Stimulated activated naive CD8-positive, alpha-beta T cell treated with anti-CD3 and anti-CD28 coated beads, Interleukin-15, amount 100 ng/mL, for 72 hours (primary cell): Measurements from ENCODE around the gene SLC25A22.

Experiments used
- ATAC-seq: fragments of 150-1000 bp; cut with Tn5 transposase; 2 replicates; pipeline ENCODE4 v1.10.0; 2021; ENCODE audit warnings: mild to moderate bottlenecking, moderate library complexity
- DNase-seq, 2 donors: peaks; one replicate each; pipeline ENCODE4 v3.0.0; 2021 to 2022
- H3K27ac Mint-ChIP-seq, 2 donors: one replicate each; pipeline ENCODE4 v1.8.0; 2022; ENCODE audit warnings: mild to moderate bottlenecking in 2 of 2, mixed read lengths in 2 of 2, moderate library complexity in 2 of 2
- H3K27me3 Mint-ChIP-seq: one replicate; pipeline ENCODE4 v1.8.0; 2022; ENCODE audit warnings: mixed read lengths
- H3K4me1 Mint-ChIP-seq: one replicate; pipeline ENCODE4 v1.8.0; 2022; ENCODE audit warnings: mild to moderate bottlenecking, mixed read lengths
- H3K4me3 Mint-ChIP-seq, 2 donors: one replicate each; pipeline ENCODE4 v1.8.0; 2022; ENCODE audit warnings: mild to moderate bottlenecking in 2 of 2, mixed read lengths in 2 of 2, moderate library complexity in 1 of 2
- H3K9me3 Mint-ChIP-seq, 2 donors: one replicate each; pipeline ENCODE4 v1.8.0; 2022; ENCODE audit warnings: mixed read lengths in 2 of 2

Gene SLC25A22

DNA sequence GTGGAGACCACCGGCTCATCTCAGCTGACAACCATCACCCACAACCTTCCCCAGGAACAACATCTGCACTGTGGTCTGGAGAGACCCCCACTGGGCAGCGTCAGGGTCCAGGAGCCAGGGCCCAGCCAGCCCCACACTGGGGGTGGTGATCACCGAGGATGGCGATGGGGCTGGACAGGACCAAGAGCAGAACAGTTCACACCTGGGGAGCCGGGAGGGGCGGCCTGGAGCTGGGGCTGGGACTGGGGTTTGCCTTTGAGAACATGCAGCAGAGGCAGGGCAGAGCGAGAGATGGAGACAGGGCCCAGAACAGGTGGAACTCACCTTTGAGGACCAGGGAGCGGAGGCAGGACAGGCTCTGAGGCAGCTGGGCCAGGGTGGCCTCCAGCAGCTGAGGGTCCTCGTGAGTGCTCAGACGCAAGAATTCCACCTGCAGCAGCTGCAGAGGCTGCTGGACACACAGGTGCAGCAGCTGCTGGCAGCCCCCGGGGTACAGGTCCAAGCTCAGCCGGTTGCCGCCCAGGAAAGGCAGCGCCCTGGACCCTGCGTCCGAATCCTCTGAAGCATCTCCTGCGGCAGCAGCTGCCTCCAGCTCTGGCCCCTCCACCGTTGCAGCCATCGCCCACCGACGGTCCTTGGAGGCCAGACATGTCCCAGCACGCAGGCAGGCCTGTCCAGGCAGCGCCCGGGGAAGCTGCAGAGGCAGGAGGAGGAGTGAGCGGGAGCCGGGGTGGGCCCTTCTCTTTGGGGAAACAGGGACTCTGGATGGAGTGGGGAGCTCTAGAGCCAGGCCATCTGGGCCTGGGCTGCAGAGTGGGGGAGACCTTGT lies 5.9 kb upstream of the SLC25A22 start:
- no peak for ATAC-seq
- Mint-ChIP-seq H3K9me3 (no peaks in the 10 kb centered on the region), H3K27ac (peak overlapping the region; percentile 26 to 31), H3K27me3 (no peaks in the 10 kb centered on the region), H3K4me1 (peaks cover 59% of the 10 kb centered on the region), H3K4me3 (peak overlapping the region; percentile 84)
- no peak for DNase-seq

DNA sequence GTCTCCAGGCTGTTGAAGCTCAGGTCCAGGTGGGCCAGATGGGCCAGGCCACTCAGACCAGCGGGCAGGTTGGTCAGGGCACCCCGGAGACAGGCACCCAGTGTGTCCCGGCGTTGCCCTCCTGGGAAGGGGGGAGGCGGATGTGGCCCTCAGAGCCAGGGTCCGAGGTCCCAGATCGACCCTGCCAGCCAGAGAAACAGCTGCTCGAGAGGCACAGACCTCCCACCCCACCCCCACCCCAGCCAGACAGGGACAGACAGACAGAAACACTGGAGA lies 5.3 kb upstream of the SLC25A22 start:
- peak overlapping the region; percentile 84 for H3K4me3 Mint-ChIP-seq
- H3K4me1 Mint-ChIP-seq = peaks cover 53% of the 10 kb centered on the region

DNA sequence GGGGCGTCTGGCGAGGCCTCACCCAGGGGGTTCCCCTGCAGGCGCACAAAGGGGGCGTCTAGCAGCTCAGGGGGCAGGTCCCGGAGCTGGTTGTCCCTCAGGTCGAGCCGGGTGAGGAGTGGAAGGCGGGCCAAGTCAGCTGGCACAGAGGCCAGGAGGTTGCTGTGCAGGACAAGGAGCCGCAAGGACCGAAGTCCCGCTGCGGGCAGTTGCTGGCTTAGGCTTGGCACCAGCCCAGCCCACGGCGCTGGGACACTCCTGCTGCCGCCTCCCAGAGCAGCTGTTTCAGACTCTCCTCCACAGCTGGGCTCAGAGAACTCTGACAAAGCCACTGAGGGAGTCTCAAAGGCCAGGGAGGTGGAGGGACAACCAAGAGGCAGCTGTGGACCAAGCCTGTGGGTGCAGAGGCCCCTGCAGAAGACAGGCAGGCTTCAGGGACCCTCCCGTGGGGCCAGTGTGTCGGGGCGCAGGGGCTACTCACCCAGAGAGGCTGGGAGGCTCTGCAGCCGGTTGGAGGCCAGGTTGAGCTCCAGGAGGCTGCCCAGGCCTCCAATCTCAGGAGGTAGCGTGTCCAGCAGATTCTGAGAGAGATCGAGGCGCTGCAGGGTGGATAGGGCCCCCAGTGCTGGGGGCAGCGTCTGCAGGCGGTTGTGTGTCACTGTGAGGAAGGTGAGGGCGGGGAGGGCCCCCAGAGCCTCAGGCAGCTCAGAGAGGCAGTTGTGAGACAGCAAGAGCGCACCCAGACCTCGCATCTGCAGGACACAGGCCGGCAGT lies 4.8 kb upstream of the SLC25A22 start:
- peaks cover 48% of the 10 kb centered on the region for H3K4me1 Mint-ChIP-seq
- H3K9me3 Mint-ChIP-seq = no peaks in the 10 kb centered on the region
- H3K4me3 Mint-ChIP-seq = peak overlapping the region; percentile 26 to 39
- H3K27me3 Mint-ChIP-seq = no peaks in the 10 kb centered on the region
- DNase-seq (no peak), ATAC-seq (no peak)
- no peak overlapping the region for H3K27ac Mint-ChIP-seq

More for the DNA sequence above, 5.3 kb upstream of the SLC25A22 start:
- Mint-ChIP-seq H3K27me3 (no peaks in the 10 kb centered on the region), H3K9me3 (no peaks in the 10 kb centered on the region), H3K27ac (no peak overlapping the region)
- no peak for ATAC-seq
- DNase-seq = no peak

DNA sequence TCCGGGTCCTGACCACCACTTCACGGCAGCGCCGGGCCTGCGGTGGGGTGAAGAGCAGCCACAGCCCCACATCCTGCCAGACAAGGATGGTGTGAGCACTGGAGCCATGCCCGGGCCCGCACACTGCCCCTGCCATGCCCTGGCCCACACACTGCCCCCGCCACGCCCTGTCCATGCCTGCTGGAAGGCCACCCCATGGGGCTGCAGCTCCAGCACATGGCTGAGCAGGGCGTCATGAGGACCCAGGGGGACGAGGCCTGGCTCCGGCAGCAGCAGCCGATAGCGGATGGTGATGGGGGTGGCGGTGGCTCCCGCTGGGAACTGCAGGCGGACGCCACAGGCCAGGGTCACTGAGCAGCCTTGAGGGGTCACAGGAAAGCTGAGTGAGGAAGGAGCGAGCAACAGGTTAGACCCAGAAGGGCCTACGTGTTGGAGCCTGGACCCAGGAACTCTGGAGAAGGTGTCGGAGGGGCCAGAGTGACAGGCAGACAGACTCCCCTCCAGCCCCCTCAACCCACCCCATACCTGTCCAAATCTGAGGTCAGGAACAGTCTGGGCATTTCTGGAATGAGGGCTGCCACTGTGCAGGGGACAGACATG lies 4.0 kb upstream of the SLC25A22 start:
- DNase-seq (no peak), ATAC-seq (no peak)
- Mint-ChIP-seq H3K4me1 (peaks cover 45% of the 10 kb centered on the region), H3K27ac (peak overlapping the region in 1 of 2 donors; percentile 63), H3K4me3 (no peak overlapping the region), H3K27me3 (no peaks in the 10 kb centered on the region), H3K9me3 (no peaks in the 10 kb centered on the region)

- Mint-ChIP-seq H3K27me3 (no peaks in the 10 kb centered on the region), H3K27ac (peak overlapping the region in 1 of 2 donors; percentile 51), H3K9me3 (no peaks in the 10 kb centered on the region), H3K4me1 (peaks cover 45% of the 10 kb centered on the region), H3K4me3 (no peak overlapping the region)
- DNase-seq (no peak), ATAC-seq (no peak)
These were observed 3.2 kb upstream of the SLC25A22 start for GRCh38 chr11:801097-801780.

- Mint-ChIP-seq H3K9me3 (no peaks in the 10 kb centered on the region), H3K4me3 (no peak overlapping the region), H3K27ac (no peak overlapping the region), H3K4me1 (peaks cover 47% of the 10 kb centered on the region), H3K27me3 (no peaks in the 10 kb centered on the region)
- DNase-seq (no peak), ATAC-seq (no peak)
These were observed 2.4 kb upstream of the SLC25A22 start for GRCh38 chr11:800473-800872.

- ATAC-seq (no peak), DNase-seq (no peak)
- peaks cover 52% of the 10 kb centered on the region for H3K4me1 Mint-ChIP-seq
- H3K27ac Mint-ChIP-seq = no peak overlapping the region
- no peak overlapping the region for H3K4me3 Mint-ChIP-seq
- no peaks in the 10 kb centered on the region for H3K9me3 Mint-ChIP-seq
- no peaks in the 10 kb centered on the region for H3K27me3 Mint-ChIP-seq
These were observed 1.7 kb upstream of the SLC25A22 start for GRCh38 chr11:799641-800316.

- Mint-ChIP-seq H3K27me3 (no peaks in the 10 kb centered on the region), H3K4me3 (peak overlapping the region; percentile 92 to 96), H3K27ac (peak overlapping the region; percentile 81 to 94), H3K9me3 (no peaks in the 10 kb centered on the region), H3K4me1 (peaks cover 44% of the 10 kb centered on the region)
- ATAC-seq = peak; percentile 66
- DNase-seq = peak; percentile 82 to 83
These were observed 587 bp downstream of the SLC25A22 start for GRCh38 chr11:797296-798092.

DNA sequence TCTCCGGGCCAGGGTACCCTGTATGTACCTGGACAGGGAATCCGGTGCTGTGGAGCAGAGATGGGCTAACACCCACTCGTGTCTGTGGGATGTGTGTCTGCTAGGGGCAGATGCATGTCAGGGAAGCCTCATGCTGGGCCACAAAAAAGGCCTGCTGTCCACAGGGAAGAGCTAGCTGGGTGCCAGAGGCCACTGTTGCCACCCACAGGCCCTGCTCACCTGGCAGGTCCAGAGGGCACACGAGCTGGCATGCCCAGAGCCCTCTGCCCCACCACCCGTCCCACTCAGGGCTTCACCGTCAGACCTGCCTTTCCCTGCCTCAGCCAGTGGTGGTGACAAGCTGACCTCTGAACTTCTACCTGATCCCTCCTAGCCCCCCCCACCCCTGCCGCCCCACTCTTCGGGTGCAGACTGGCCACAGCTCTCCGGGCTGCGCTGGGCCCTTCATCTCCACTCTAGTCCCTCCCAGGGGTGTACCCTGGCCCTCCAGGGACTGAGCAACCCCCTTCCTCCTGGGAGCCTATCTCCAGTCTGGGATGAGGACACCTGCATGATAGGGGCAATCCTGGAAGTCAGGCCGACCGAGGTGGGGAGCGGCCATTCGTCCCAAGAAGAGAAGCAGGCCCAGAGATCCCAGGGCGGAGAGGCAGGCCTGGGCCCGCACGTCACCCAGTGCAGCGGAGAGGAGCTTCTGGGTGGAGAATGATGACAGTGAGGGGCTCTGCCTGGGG lies 1.4 kb downstream of the SLC25A22 start:
- peaks cover 44% of the 10 kb centered on the region for H3K4me1 Mint-ChIP-seq
- ATAC-seq (no peak), DNase-seq (peak in 1 of 2 donors; percentile 28)
- H3K9me3 Mint-ChIP-seq = no peaks in the 10 kb centered on the region
- peak overlapping the region; percentile 92 to 96 for H3K4me3 Mint-ChIP-seq
- H3K27me3 Mint-ChIP-seq = no peaks in the 10 kb centered on the region
- peak overlapping the region; percentile 81 to 95 for H3K27ac Mint-ChIP-seq

DNA sequence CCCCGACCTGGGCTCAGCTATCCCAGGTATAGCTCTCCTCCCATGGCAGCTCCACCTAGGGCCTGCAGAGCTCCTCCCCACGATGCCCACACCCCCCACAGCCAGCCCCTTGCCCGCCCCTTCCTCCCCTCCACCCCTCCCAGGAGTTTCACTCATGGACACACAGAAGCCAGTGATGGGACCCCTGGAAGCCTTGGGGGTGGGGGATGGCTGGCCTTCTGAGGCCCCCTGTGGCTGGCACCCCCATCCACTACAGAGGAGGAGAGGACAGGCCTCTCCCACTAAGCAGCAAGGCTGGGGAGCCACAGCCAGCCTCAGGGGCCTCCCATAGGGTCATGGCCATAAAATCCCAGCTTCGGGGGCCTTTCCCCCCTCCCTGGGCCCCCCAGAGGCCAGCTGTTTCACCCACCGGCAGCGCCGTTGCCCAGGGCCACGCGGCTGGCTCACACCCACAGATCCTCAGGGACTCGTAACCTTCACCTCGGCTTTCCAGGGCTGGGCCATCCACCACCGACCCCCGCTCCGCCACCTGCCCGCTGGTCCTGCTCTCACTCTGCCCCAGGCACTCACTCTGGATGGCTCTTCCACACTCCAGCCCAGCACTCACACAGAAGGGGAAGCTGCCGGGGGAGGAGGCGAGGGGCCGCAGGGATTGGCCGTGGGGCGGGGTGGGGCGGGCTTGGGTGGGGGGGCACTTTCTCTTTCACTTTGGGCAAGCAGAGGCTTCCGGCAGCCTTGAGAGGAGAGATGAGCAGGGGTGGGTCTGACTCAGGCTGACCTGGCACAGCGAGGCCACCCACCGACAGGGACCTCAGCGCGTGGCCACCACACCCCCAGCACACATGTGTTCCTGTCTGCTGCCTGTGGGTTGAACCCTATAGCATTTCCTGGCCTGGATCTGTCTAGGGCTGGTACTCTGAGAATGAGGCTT lies 2.2 kb downstream of the SLC25A22 start:
- peaks cover 38% of the 10 kb centered on the region for H3K4me1 Mint-ChIP-seq
- H3K27ac Mint-ChIP-seq = peak overlapping the region; percentile 89 to 95
- DNase-seq = peak; percentile 74 to 89
- no peaks in the 10 kb centered on the region for H3K27me3 Mint-ChIP-seq
- peak; percentile 78 for ATAC-seq
- no peaks in the 10 kb centered on the region for H3K9me3 Mint-ChIP-seq
- peak overlapping the region; percentile 92 to 96 for H3K4me3 Mint-ChIP-seq

DNA sequence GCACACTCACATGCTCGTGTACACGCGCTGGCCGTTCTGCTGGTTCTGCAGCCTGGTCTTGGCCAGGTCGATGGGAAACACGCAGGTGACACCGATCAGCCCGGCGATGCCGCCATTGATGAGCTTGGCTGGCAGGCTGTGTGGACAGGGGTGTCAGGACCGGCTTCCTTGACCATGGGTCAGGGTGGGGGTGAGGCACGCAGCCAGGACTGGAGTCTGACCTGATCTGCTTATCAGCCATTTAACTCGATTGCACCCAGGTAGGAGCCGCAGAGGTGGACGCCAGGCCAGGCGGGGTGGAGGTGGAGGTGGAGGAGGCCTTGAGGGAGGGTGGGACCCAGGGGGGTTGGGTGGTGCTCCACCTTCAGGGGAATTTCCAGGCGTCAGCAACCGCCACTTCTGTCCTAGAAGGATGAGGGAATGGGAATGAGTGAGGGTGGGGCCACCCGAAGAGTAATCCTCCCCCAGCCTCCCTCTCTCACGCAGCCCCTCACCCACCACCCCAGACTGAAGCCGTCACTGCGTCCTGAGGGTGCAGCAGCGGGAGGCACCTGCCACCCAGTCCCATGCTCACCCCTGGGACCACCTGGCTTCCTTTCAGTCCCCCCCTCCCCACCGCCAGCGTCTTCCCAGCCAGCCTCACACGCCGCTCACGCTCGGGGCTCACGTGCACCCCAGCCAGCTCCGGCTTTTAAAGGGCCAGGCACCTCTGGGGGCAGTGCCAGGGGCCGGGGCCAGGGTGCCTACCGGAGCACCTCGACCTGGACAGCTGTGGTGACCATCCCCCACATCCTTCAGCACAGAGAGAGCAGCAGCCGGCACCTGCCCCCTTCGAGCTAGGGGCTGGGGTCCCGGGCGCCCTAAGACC lies 3.1 kb downstream of the SLC25A22 start:
- peak overlapping the region; percentile 46 to 78 for H3K27ac Mint-ChIP-seq
- no peak for ATAC-seq
- H3K27me3 Mint-ChIP-seq = no peaks in the 10 kb centered on the region

GRCh38 chr11:794013-794765 lies 3.9 kb downstream of the SLC25A22 start:
- peak overlapping the region in 1 of 2 donors; percentile 66 for H3K4me3 Mint-ChIP-seq

More for the DNA sequence above, 3.1 kb downstream of the SLC25A22 start:
- DNase-seq = no peak
- Mint-ChIP-seq H3K4me3 (peak overlapping the region; percentile 92 to 96), H3K4me1 (peaks cover 42% of the 10 kb centered on the region), H3K9me3 (no peaks in the 10 kb centered on the region)

More at GRCh38 chr11:794013-794765, 3.9 kb downstream of the SLC25A22 start:
- Mint-ChIP-seq H3K4me1 (peaks cover 42% of the 10 kb centered on the region), H3K9me3 (no peaks in the 10 kb centered on the region), H3K27me3 (no peaks in the 10 kb centered on the region), H3K27ac (peak overlapping the region in 1 of 2 donors; percentile 63)
- DNase-seq = no peak
- ATAC-seq = no peak
